ENCODE measurements around the gene CARS1.

- TF ChIP-seq CTCF (IDR thresholded peaks at IDR 0.05) (no peak), EZH2 (IDR thresholded peaks at IDR 0.05; ENCODE audit: borderline replicate concordance, insufficient read depth, low read depth, low read length, poor library complexity, severe bottlenecking) (no peak)
These were observed 22.9 kb upstream of the CARS1 start for GRCh38 chr11:3080104-3080503.

Data from B cell (primary cell).